Measurements from ENCODE around the gene CHD2. TPM values are rescaled to one million over a fixed set of nuclear protein-coding genes. Genes with fewer than 3 reads are reported as not detected.
A peak's percentile ranks its signal among the peaks of the same experiment; 100 is the strongest.

The CHD2 gene
- total RNA-seq, 1 donor from 2014 or later, result 105 TPM

GRCh38 chr15:93018574-93018973 is 118.5 kb downstream of the CHD2 start:
- TF ChIP-seq EZH2 (IDR thresholded peaks at IDR 0.05; ENCODE audit: insufficient read depth, low read length), result no peak
- peak; percentile 6 for TF ChIP-seq CTCF (IDR thresholded peaks at IDR 0.05; ENCODE audit: insufficient read depth, low read depth, low read length)
- peaks cover 81% of the 10 kb centered on the region for H4K20me1 ChIP-seq (ENCODE audit: insufficient read depth, low read length)
- H3K4me1 Mint-ChIP-seq (ENCODE audit: low read depth, unreplicated experiment), result peaks cover 4% of the 10 kb centered on the region
- no peak overlapping the region for H3K4me2 ChIP-seq (ENCODE audit: low read length)
- peak; percentile 26 for FAIRE-seq
- no peak overlapping the region for H3K4me3 ChIP-seq (ENCODE audit: insufficient read depth, low read depth, low read length)
- H3K4me1 ChIP-seq (ENCODE audit: insufficient read depth, low read length), result no peaks in the 10 kb centered on the region
- no peaks in the 10 kb centered on the region for H3K9me3 ChIP-seq (ENCODE audit: insufficient read depth, low read depth, low read length)
- peak overlapping the region; percentile 21 for H3K27ac Mint-ChIP-seq (ENCODE audit: unreplicated experiment)
- H3K9ac ChIP-seq (ENCODE audit: low read length), result no peak overlapping the region
- no peaks in the 10 kb centered on the region for H3K27me3 Mint-ChIP-seq (ENCODE audit: low read depth, unreplicated experiment)
- H3K27ac ChIP-seq (ENCODE audit: low read depth, low read length), result no peak overlapping the region
- H3K36me3 Mint-ChIP-seq (ENCODE audit: low read depth, unreplicated experiment), result peaks cover 43% of the 10 kb centered on the region
- no peak for DNase-seq (ENCODE audit: low read depth)
- peaks cover 84% of the 10 kb centered on the region for H3K36me3 ChIP-seq (ENCODE audit: insufficient read depth, low read length)
- H2AFZ ChIP-seq (ENCODE audit: low read depth, low read length), result no peak overlapping the region
- H3K79me2 ChIP-seq (ENCODE audit: insufficient read depth, low read length), result peaks cover 43% of the 10 kb centered on the region
- H3K9me3 Mint-ChIP-seq (ENCODE audit: unreplicated experiment), result no peaks in the 10 kb centered on the region
- H3K4me3 Mint-ChIP-seq (ENCODE audit: unreplicated experiment), result peak overlapping the region; percentile 3
- no peaks in the 10 kb centered on the region for H3K27me3 ChIP-seq (ENCODE audit: insufficient read depth, low read length)

- peaks cover 48% of the 10 kb centered on the region for H3K79me2 ChIP-seq (ENCODE audit: insufficient read depth, low read length)
- H3K9me3 ChIP-seq (ENCODE audit: insufficient read depth, low read depth, low read length), result no peaks in the 10 kb centered on the region
- H3K4me3 Mint-ChIP-seq (ENCODE audit: unreplicated experiment), result no peak overlapping the region
- no peak overlapping the region for H3K9ac ChIP-seq (ENCODE audit: low read length)
- no peak overlapping the region for H2AFZ ChIP-seq (ENCODE audit: low read depth, low read length)
- H3K4me1 ChIP-seq (ENCODE audit: insufficient read depth, low read length), result no peaks in the 10 kb centered on the region
- peaks cover 4% of the 10 kb centered on the region for H3K4me1 Mint-ChIP-seq (ENCODE audit: low read depth, unreplicated experiment)
- H3K9me3 Mint-ChIP-seq (ENCODE audit: unreplicated experiment), result no peaks in the 10 kb centered on the region
- FAIRE-seq (no peak), DNase-seq (ENCODE audit: low read depth) (no peak)
- no peaks in the 10 kb centered on the region for H3K27me3 ChIP-seq (ENCODE audit: insufficient read depth, low read length)
- H3K36me3 Mint-ChIP-seq (ENCODE audit: low read depth, unreplicated experiment), result peaks cover 47% of the 10 kb centered on the region
- peaks cover 84% of the 10 kb centered on the region for H3K36me3 ChIP-seq (ENCODE audit: insufficient read depth, low read length)
- no peak for TF ChIP-seq EZH2 (IDR thresholded peaks at IDR 0.05; ENCODE audit: insufficient read depth, low read length)
- TF ChIP-seq CTCF (IDR thresholded peaks at IDR 0.05; ENCODE audit: insufficient read depth, low read depth, low read length), result no peak
- no peak overlapping the region for H3K27ac ChIP-seq (ENCODE audit: low read depth, low read length)
- no peak overlapping the region for H3K4me2 ChIP-seq (ENCODE audit: low read length)
- no peaks in the 10 kb centered on the region for H3K27me3 Mint-ChIP-seq (ENCODE audit: low read depth, unreplicated experiment)
- no peak overlapping the region for H3K4me3 ChIP-seq (ENCODE audit: insufficient read depth, low read depth, low read length)
- no peak overlapping the region for H3K27ac Mint-ChIP-seq (ENCODE audit: unreplicated experiment)
- peaks cover 84% of the 10 kb centered on the region for H4K20me1 ChIP-seq (ENCODE audit: insufficient read depth, low read length)
These were observed 119.0 kb downstream of the CHD2 start for GRCh38 chr15:93019090-93019489.

- Histone ChIP-seq H3K4me2 (ENCODE audit: low read length) (no peak overlapping the region), H3K27ac (ENCODE audit: low read depth, low read length) (no peak overlapping the region), H3K4me1 (ENCODE audit: insufficient read depth, low read length) (no peaks in the 10 kb centered on the region), H3K27me3 (ENCODE audit: insufficient read depth, low read length) (no peaks in the 10 kb centered on the region), H3K79me2 (ENCODE audit: insufficient read depth, low read length) (peaks cover 48% of the 10 kb centered on the region), H3K4me3 (ENCODE audit: insufficient read depth, low read depth, low read length) (no peak overlapping the region), H4K20me1 (ENCODE audit: insufficient read depth, low read length) (peaks cover 86% of the 10 kb centered on the region), H3K36me3 (ENCODE audit: insufficient read depth, low read length) (peaks cover 85% of the 10 kb centered on the region), H3K9ac (ENCODE audit: low read length) (no peak overlapping the region), H2AFZ (ENCODE audit: low read depth, low read length) (no peak overlapping the region), H3K9me3 (ENCODE audit: insufficient read depth, low read depth, low read length) (no peaks in the 10 kb centered on the region)
- Mint-ChIP-seq H3K36me3 (ENCODE audit: low read depth, unreplicated experiment) (peaks cover 48% of the 10 kb centered on the region), H3K4me1 (ENCODE audit: low read depth, unreplicated experiment) (peaks cover 4% of the 10 kb centered on the region), H3K9me3 (ENCODE audit: unreplicated experiment) (no peaks in the 10 kb centered on the region), H3K27ac (ENCODE audit: unreplicated experiment) (no peak overlapping the region), H3K4me3 (ENCODE audit: unreplicated experiment) (no peak overlapping the region), H3K27me3 (ENCODE audit: low read depth, unreplicated experiment) (no peaks in the 10 kb centered on the region)
- TF ChIP-seq CTCF (IDR thresholded peaks at IDR 0.05; ENCODE audit: insufficient read depth, low read depth, low read length), result no peak
- no peak for TF ChIP-seq EZH2 (IDR thresholded peaks at IDR 0.05; ENCODE audit: insufficient read depth, low read length)
- FAIRE-seq, result no peak
- DNase-seq (ENCODE audit: low read depth), result no peak
These were observed 119.8 kb downstream of the CHD2 start for GRCh38 chr15:93019971-93020370.

Measured in astrocyte (in vitro differentiated cells and primary cell).